ENCODE data around the gene ATP6V1C2. TPM values are rescaled to one million over a fixed set of nuclear protein-coding genes. Genes with fewer than 3 reads are reported as not detected.

ATP6V1C2 gene
- total RNA-seq, 1 donor from 2014 or later = 3.3 TPM

DNA sequence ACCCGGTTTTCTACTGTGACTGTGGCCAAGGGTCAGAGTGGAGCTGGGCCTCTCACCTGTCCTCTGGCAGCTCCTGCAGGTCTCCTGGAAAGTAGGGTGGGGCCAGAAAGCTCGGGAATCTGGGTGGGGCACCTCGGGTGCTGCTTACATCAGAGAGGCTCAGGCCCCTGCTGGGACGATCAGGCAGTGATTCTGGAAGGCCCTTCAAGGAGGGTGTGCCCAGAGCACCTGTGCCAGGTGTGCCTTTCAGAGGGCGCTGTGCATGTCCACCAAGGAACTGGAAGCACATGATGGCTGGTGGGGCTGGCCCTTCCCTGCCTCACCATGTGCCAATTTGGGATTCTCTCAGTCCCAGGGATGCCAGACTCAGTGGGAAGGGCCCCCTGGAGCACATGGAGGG lies 44.0 kb downstream of the ATP6V1C2 start:
- CTCF ChIA-PET = interaction anchor here (0.7 to 0.8 kb wide), 2 partner anchors 65 to 70 kb away, joined by 3 to 4 read pairs; no protein-coding TSS in a partner anchor
- DNase-seq = no peak

DNA sequence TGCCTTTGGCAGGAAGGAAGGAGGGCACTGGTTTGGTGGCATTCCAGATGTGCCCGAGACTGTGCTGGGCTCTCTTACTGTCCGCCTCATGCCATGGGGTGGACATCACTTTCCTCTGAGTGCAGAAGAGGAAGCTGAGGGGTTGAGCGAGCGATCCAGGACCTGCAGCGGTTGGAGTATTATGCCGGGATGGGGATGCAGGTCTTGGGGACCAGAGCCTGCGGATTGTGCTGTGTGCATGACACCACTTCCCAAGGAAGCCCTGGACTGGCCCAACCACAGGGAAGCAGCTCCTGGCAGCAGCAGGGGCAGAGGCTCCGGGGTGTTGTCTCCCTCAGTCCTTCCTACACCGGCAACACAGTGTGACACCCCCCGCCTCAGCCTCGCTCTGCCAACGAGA lies 44.5 kb downstream of the ATP6V1C2 start:
- Mint-ChIP-seq H3K4me3 (no peak overlapping the region), H3K27ac (no peak overlapping the region), H3K36me3 (ENCODE audit: low read depth) (no peaks in the 10 kb centered on the region), H3K9me3 (no peaks in the 10 kb centered on the region), H3K4me1 (peaks cover 12% of the 10 kb centered on the region), H3K27me3 (no peaks in the 10 kb centered on the region)
- CTCF ChIA-PET = interaction anchor here (0.8 kb wide), 1 partner anchor 70 kb away, joined by 4 read pairs; no protein-coding TSS in a partner anchor
- TF ChIP-seq, protein P1, sequence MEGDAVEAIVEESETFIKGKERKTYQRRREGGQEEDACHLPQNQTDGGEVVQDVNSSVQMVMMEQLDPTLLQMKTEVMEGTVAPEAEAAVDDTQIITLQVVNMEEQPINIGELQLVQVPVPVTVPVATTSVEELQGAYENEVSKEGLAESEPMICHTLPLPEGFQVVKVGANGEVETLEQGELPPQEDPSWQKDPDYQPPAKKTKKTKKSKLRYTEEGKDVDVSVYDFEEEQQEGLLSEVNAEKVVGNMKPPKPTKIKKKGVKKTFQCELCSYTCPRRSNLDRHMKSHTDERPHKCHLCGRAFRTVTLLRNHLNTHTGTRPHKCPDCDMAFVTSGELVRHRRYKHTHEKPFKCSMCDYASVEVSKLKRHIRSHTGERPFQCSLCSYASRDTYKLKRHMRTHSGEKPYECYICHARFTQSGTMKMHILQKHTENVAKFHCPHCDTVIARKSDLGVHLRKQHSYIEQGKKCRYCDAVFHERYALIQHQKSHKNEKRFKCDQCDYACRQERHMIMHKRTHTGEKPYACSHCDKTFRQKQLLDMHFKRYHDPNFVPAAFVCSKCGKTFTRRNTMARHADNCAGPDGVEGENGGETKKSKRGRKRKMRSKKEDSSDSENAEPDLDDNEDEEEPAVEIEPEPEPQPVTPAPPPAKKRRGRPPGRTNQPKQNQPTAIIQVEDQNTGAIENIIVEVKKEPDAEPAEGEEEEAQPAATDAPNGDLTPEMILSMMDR (IDR thresholded peaks at IDR 0.05) = no peak
- POLR2A ChIA-PET = no interaction called here
- ATAC-seq (ENCODE audit: low read depth) (no peak), DNase-seq (no peak)
- intact Hi-C loops (cut with micrococcal nuclease) = no loop called here

More for the DNA sequence above, 44.0 kb downstream of the ATP6V1C2 start:
- POLR2A ChIA-PET = no interaction called here
- no peak overlapping the region for H3K4me3 Mint-ChIP-seq
- no peaks in the 10 kb centered on the region for H3K36me3 Mint-ChIP-seq (ENCODE audit: low read depth)
- no peak for ATAC-seq (ENCODE audit: low read depth)
- peaks cover 12% of the 10 kb centered on the region for H3K4me1 Mint-ChIP-seq
- H3K9me3 Mint-ChIP-seq = no peaks in the 10 kb centered on the region
- TF ChIP-seq, protein P1 (IDR thresholded peaks at IDR 0.05) = no peak
- no peak overlapping the region for H3K27ac Mint-ChIP-seq
- no peaks in the 10 kb centered on the region for H3K27me3 Mint-ChIP-seq
- intact Hi-C loops (cut with micrococcal nuclease) = no loop called here

DNA sequence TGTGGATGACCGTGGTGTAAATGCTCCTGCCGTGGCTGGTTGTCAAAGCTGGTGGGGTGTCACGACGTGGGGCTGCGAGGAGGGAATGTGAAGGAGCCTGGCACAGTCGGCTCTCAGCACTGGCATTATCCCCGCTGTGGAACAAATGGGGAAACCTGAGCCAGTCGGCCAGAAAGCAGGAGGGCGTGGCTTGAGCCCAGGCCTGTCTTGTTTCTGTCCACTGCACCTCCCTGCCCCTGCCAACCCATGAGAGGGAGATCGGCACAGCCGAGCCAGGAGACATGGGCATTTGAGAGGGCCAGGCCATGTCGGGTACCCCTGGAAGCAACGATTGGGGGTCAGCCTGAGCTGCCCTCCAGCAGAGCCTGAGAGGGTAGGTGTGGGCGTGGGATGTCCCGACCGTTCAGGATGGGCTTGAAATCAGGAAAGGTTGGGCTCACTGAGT lies 46.7 kb downstream of the ATP6V1C2 start:
- Mint-ChIP-seq H3K36me3 (ENCODE audit: low read depth) (no peaks in the 10 kb centered on the region), H3K9me3 (no peaks in the 10 kb centered on the region), H3K4me1 (peaks cover 11% of the 10 kb centered on the region), H3K27ac (no peak overlapping the region), H3K27me3 (no peaks in the 10 kb centered on the region), H3K4me3 (no peak overlapping the region)
- intact Hi-C loops (cut with micrococcal nuclease) = no loop called here
- CTCF ChIA-PET = no interaction called here
- ATAC-seq (ENCODE audit: low read depth) (no peak), DNase-seq (no peak)
- POLR2A ChIA-PET = no interaction called here
- TF ChIP-seq, protein P1 (IDR thresholded peaks at IDR 0.05) = no peak

DNA sequence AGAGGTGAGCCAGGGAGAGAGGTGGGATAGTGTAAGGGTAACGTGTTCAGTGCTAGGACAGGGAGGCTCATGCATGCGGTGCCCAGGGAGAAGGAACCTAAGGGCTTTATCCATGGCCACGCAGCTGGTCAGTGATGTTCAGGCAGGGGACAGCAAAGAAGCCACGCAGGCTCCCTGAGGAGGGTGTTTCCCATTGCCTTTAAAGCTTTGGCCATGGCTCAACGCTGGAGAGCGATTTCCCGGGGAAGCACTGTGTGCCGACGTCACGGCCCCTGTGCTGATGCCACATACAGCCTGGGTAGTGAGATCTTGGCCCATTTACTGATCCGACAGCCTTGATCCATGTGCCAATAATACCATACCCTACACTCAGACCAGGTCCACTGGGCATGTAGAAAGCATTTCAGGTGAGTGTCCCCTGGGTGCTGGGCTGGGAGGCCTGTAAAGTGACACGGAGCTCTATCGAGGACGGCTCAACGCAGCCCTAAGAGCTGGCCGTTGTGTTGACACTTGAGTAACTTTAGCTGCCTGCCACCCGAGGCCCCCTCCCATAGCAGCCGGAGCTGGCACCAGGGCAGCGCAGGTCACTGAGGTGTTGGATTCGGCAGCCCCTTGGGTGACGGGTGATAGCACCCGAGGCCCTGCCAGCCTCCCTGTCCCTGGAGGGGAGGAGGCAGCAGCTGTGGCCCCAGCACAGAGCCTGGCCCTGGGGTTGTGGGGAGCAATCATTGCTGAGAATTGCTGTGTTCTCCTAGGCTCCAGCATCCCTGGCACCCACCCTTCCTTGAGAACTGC lies 49.7 kb downstream of the ATP6V1C2 start:
- ATAC-seq (ENCODE audit: low read depth) (no peak), DNase-seq (no peak)
- Mint-ChIP-seq H3K36me3 (ENCODE audit: low read depth) (no peaks in the 10 kb centered on the region), H3K4me3 (no peak overlapping the region), H3K9me3 (no peaks in the 10 kb centered on the region), H3K27me3 (no peaks in the 10 kb centered on the region), H3K4me1 (no peaks in the 10 kb centered on the region), H3K27ac (no peak overlapping the region)
- TF ChIP-seq, protein P1 (IDR thresholded peaks at IDR 0.05) = no peak
- ChIA-PET CTCF (no interaction called here), POLR2A (no interaction called here)
- intact Hi-C loops (cut with micrococcal nuclease) = no loop called here

DNA sequence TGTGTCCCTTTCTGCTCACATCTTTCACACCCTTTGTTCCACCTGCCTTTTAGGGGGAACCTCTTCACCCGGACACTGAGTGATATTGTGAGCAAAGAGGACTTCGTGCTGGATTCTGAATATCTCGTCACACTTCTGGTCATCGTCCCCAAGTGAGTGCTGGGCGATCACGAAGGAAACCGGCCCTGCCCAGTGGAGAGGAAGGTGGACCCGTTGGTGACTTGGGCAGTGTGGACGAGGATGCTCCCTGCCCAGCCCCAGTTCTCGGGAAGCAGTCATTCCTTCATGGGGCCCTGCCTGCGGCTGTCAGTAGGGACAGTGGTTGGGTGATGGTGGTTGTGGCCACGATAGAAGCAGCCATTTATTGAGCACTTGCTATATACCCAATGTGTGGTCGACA lies 50.4 kb downstream of the ATP6V1C2 start:
- Mint-ChIP-seq H3K36me3 (ENCODE audit: low read depth) (no peaks in the 10 kb centered on the region), H3K27ac (no peak overlapping the region), H3K4me3 (no peak overlapping the region), H3K4me1 (no peaks in the 10 kb centered on the region), H3K9me3 (no peaks in the 10 kb centered on the region), H3K27me3 (no peaks in the 10 kb centered on the region)
- ATAC-seq (ENCODE audit: low read depth) (no peak), DNase-seq (no peak)
- TF ChIP-seq, protein P1 (IDR thresholded peaks at IDR 0.05) = no peak
- intact Hi-C loops (cut with micrococcal nuclease) = no loop called here
- ChIA-PET CTCF (no interaction called here), POLR2A (no interaction called here)

Data from activated B cell treated with CpG ODN at 0.5 μM for 24 hours (primary cell).